HG02571 (cell line): ENCODE measurements around the gene ABI3.

Experiments
- ATAC-seq: cut with Tn5 transposase; IDR thresholded peaks from one replicate; pipeline ENCODE4 v1.9.1; 2021; ENCODE audit warnings: mild to moderate bottlenecking, moderate library complexity; ENCODE audit not compliant: unreplicated experiment

Gene ABI3

GRCh38 chr17:49224198-49224996 lies 13.9 kb downstream of the ABI3 start:
- no peak for ATAC-seq

GRCh38 chr17:49224997-49225337 lies 14.5 kb downstream of the ABI3 start:
- no peak for ATAC-seq

GRCh38 chr17:49225554-49226236 lies 15.2 kb downstream of the ABI3 start:
- ATAC-seq = no peak

GRCh38 chr17:49226771-49227435 lies 16.4 kb downstream of the ABI3 start:
- ATAC-seq = no peak

- no peak for ATAC-seq
Observed at GRCh38 chr17:49227436-49228261, 17.1 kb downstream of the ABI3 start.

GRCh38 chr17:49229076-49229804 lies 18.7 kb downstream of the ABI3 start:
- no peak for ATAC-seq

GRCh38 chr17:49229805-49230600 lies 19.5 kb downstream of the ABI3 start:
- ATAC-seq = no peak

GRCh38 chr17:49230636-49231562 lies 20.4 kb downstream of the ABI3 start, which contains the start of gene PHOSPHO1:
PHOSPHO1 (minus strand) TSS chr17:49230787; CDS start chr17:49226691, 4,096 bp downstream.
- ATAC-seq = peak; percentile 77

GRCh38 chr17:49231563-49231894 lies 21.0 kb downstream of the ABI3 start:
- no peak for ATAC-seq

GRCh38 chr17:49234509-49235080 lies 24.1 kb downstream of the ABI3 start:
- no peak for ATAC-seq

- ATAC-seq = no peak
Observed at GRCh38 chr17:49235896-49236295, 25.4 kb downstream of the ABI3 start.

GRCh38 chr17:49239963-49240362 lies 29.5 kb downstream of the ABI3 start:
- ATAC-seq = no peak

- no peak for ATAC-seq
Observed at GRCh38 chr17:49240619-49241018, 30.1 kb downstream of the ABI3 start.

GRCh38 chr17:49241040-49241439 lies 30.5 kb downstream of the ABI3 start:
- ATAC-seq = no peak

GRCh38 chr17:49241692-49242397 lies 31.3 kb downstream of the ABI3 start:
- no peak for ATAC-seq

- no peak for ATAC-seq
Observed at GRCh38 chr17:49242813-49243212, 32.3 kb downstream of the ABI3 start.

- no peak for ATAC-seq
Observed at GRCh38 chr17:49244839-49245238, 34.3 kb downstream of the ABI3 start.

GRCh38 chr17:49247944-49248343 lies 37.4 kb downstream of the ABI3 start:
- ATAC-seq = no peak
